Measurements from ENCODE around the gene VANGL2.
A peak's percentile ranks its signal among the peaks of the same experiment; 100 is the strongest.
"Not testable (repeated sequence)": the region's sequence is repeated elsewhere in the genome, so short reads cannot be mapped to it uniquely, and the experiment has no call there.

VANGL2 gene

DNA sequence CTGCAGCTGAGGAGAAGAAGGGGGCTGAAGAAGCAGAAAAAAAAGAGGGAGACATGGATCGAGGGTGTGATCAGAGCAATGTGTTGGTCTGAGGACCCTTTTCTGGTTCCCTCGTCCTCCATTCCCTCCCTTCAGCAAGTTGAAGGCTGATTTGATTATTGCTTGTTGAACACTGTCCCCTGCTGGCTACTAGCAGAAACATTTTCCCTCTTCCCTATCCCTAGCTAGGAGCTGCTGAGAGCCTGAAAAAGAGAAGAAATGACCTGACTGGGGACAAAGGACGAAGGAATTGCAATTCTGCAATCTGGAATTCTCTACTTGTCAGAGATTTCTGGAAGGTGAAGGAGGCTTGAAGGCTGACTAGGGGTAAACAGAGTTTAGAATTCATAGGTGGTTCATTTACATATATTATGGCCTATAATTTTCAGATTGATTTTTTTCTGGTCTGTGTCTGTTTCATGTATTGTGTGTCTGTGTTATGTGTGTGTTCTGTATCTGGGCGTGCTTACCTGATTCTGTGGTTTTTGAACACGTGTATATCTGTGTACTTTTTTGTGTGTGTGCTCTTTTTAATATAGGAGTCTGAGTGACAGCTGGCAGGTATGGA is 23.7 kb upstream of the VANGL2 start:
- TF ChIP-seq, protein P1, sequence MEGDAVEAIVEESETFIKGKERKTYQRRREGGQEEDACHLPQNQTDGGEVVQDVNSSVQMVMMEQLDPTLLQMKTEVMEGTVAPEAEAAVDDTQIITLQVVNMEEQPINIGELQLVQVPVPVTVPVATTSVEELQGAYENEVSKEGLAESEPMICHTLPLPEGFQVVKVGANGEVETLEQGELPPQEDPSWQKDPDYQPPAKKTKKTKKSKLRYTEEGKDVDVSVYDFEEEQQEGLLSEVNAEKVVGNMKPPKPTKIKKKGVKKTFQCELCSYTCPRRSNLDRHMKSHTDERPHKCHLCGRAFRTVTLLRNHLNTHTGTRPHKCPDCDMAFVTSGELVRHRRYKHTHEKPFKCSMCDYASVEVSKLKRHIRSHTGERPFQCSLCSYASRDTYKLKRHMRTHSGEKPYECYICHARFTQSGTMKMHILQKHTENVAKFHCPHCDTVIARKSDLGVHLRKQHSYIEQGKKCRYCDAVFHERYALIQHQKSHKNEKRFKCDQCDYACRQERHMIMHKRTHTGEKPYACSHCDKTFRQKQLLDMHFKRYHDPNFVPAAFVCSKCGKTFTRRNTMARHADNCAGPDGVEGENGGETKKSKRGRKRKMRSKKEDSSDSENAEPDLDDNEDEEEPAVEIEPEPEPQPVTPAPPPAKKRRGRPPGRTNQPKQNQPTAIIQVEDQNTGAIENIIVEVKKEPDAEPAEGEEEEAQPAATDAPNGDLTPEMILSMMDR (IDR thresholded peaks at IDR 0.05; ENCODE audit: low read depth, low read length, missing control alignments), result peak; percentile 93
- Histone ChIP-seq H3K27ac (no peak overlapping the region), H3K36me3 (replicated peaks) (no peaks in the 10 kb centered on the region), H3K27me3 (replicated peaks) (no peaks in the 10 kb centered on the region), H3K4me3 (ENCODE audit: low read depth, low read length) (no peak overlapping the region)
- DNase-seq, result peak; percentile 42
- in situ Hi-C loops (cut with HindIII; ENCODE audit: low pct_ligation_motif_present, low sequenced_read_pairs), result no loop called here

DNA sequence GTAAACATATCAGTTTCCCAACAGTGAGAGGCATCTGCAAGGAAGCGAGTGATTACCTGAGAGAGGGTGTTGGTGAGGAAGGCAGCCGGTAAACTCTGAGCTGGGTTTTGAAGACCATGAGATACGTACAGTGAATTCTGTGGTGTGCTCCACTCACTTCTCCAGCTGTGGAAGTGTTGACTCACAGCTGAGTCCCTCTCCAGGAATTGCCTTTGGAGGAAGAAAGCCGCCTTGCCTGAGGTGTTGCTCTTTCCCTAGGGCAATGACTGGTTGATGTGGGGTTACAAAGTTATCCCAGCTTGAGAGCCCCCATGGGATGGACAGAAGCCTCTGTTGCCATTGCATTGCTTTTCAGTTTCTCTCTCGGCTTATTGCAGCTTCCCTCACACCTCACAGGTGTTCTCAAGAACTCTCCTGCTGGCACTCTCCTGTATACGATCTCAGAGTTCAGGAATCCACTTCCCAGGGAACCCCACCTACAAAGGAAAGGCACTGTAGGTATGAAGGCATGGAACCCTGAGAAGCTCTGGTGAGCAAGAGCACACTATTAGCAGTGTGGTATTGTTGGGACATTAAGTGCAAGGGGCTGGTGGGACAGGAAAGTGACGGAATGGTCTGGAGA is 22.7 kb upstream of the VANGL2 start:
- H3K36me3 ChIP-seq (replicated peaks), result no peaks in the 10 kb centered on the region
- H3K4me3 ChIP-seq (ENCODE audit: low read depth, low read length), result no peak overlapping the region
- no peak overlapping the region for H3K27ac ChIP-seq
- in situ Hi-C loops (cut with HindIII; ENCODE audit: low pct_ligation_motif_present, low sequenced_read_pairs), result no loop called here
- DNase-seq, result peak; percentile 31
- TF ChIP-seq, protein P1 (IDR thresholded peaks at IDR 0.05; ENCODE audit: low read depth, low read length, missing control alignments), result no peak
- no peaks in the 10 kb centered on the region for H3K27me3 ChIP-seq (replicated peaks)

DNA sequence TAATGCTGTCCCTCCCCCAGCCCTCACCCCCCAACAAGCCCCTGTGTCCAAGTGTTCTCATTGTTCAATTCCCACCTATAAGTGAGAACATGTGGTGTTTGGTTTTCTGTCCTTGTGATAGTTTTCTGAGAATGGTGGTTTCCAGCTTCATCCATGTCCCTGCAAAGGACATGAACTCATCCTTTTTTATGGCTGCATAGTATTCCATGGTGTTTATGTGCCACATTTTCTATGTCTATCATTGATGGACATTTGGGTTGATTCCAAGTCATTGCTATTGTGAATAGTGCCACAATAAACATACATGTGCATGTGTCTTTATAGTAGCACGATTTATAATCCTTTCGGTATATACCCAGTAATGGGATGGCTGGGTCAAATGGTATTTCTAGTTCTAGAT is 15.6 kb upstream of the VANGL2 start:
- in situ Hi-C loops (cut with HindIII; ENCODE audit: low pct_ligation_motif_present, low sequenced_read_pairs); H3K27ac ChIP-seq; H3K4me3 ChIP-seq (ENCODE audit: low read depth, low read length); H3K27me3 ChIP-seq (replicated peaks); H3K36me3 ChIP-seq (replicated peaks); DNase-seq: not testable (repeated sequence)

DNA sequence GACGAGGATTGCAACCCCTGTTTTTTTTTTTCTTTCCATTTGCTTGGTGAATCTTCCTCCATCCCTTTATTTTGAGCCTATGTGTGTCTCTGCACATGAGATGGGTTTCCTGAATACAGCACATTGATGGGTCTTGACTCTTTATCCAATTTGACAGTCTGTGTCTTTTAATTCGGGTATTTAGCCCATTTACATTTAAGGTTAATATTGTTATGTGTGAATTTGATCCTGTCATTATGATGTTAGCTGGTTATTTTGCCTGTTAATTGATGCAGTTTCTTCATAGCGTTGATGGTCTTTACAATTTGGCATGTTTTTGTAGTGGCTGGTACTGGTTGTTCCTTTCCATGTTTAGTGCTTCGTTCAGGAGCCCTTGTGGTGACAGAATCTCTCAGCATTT is 12.0 kb upstream of the VANGL2 start:
- H3K4me3 ChIP-seq (ENCODE audit: low read depth, low read length); H3K27me3 ChIP-seq (replicated peaks); DNase-seq; in situ Hi-C loops (cut with HindIII; ENCODE audit: low pct_ligation_motif_present, low sequenced_read_pairs); H3K36me3 ChIP-seq (replicated peaks); H3K27ac ChIP-seq: not testable (repeated sequence)

DNA sequence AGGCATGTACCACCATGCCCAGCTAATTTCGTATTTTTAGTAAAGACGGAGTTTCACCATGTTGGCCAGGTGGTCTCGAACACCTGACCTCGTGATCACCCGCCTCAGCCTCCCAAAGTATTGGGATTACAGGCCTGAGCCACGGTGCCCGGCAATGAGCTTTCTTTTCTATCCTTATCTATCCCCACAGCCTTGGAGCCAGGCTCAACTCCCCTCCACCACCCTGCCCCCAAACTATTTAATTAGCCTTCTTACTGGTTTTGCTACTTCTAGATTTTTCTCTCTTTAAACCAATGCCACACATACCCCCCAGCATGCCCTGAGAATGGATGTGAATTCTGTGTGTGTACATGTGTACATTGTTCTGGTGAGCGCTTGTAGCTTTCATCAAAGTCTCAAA is 5.7 kb upstream of the VANGL2 start:
- H3K27ac ChIP-seq, result no peak overlapping the region
- DNase-seq, result no peak
- H3K27me3 ChIP-seq (replicated peaks), result peaks cover 2% of the 10 kb centered on the region
- H3K4me3 ChIP-seq (ENCODE audit: low read depth, low read length), result no peak overlapping the region
- H3K36me3 ChIP-seq (replicated peaks), result no peaks in the 10 kb centered on the region
- in situ Hi-C loops (cut with HindIII; ENCODE audit: low pct_ligation_motif_present, low sequenced_read_pairs), result no loop called here
- TF ChIP-seq, protein P1 (IDR thresholded peaks at IDR 0.05; ENCODE audit: low read depth, low read length, missing control alignments), result no peak

DNA sequence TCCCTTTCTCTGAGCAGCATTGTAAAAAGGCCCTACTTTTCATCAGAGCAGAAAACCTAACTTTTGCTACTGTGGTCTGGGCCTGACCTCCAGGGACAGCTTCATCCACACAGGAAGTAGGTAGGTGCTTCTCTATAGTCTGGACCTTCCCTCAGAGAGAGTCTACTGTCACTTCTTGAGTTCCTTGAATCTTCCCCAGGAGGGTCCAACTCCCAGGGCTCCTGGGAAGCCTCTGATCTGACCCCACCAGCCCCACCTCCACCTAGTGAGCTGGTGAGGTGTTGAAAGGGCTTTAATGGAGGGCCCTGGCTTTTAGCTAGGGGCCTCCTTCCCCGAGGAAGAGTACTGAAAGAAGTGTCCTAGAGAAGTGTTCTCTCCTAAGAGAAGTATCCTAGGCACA is 2.7 kb upstream of the VANGL2 start:
- DNase-seq, result no peak
- in situ Hi-C loops (cut with HindIII; ENCODE audit: low pct_ligation_motif_present, low sequenced_read_pairs), result no loop called here
- Histone ChIP-seq H3K36me3 (replicated peaks) (no peaks in the 10 kb centered on the region), H3K4me3 (ENCODE audit: low read depth, low read length) (no peak overlapping the region), H3K27me3 (replicated peaks) (peaks cover 16% of the 10 kb centered on the region), H3K27ac (no peak overlapping the region)
- TF ChIP-seq, protein P1 (IDR thresholded peaks at IDR 0.05; ENCODE audit: low read depth, low read length, missing control alignments), result no peak

DNA sequence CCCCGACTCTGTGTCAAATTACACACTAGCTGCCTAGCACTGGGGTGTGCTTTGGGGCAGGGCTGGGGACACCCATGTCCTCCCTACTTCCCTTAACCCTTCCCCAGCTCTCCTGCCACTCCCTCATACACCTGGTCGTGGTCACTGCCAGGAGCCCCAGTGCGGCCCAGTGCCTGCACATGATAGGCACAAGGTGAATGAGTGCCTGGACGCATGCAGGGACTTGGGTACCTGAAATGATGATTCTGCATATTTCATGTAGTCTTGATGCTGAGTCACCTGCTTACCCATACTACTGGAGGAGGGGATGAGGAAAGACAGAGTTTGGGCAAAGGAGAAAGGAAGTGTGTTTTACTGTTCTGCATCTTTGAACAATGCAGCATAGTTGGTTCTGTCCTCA is 1.5 kb upstream of the VANGL2 start:
- TF ChIP-seq, protein P1 (IDR thresholded peaks at IDR 0.05; ENCODE audit: low read depth, low read length, missing control alignments), result no peak
- Histone ChIP-seq H3K4me3 (ENCODE audit: low read depth, low read length) (no peak overlapping the region), H3K27me3 (replicated peaks) (peaks cover 18% of the 10 kb centered on the region), H3K27ac (no peak overlapping the region), H3K36me3 (replicated peaks) (no peaks in the 10 kb centered on the region)
- DNase-seq, result no peak
- in situ Hi-C loops (cut with HindIII; ENCODE audit: low pct_ligation_motif_present, low sequenced_read_pairs), result no loop called here
